Activated CD4-positive, CD25-positive, alpha-beta regulatory T cell treated with anti-CD3 and anti-CD28 coated beads, Interleukin-2, amount 50 U/mL, for 16 hours (primary cell): Measurements from ENCODE around the gene ATG13.

Experiments used
- DNase-seq: peaks from one replicate; pipeline ENCODE4 v3.0.0-alpha.2; 2020; ENCODE audit warnings: low read depth, low spot score

Gene ATG13

DNA sequence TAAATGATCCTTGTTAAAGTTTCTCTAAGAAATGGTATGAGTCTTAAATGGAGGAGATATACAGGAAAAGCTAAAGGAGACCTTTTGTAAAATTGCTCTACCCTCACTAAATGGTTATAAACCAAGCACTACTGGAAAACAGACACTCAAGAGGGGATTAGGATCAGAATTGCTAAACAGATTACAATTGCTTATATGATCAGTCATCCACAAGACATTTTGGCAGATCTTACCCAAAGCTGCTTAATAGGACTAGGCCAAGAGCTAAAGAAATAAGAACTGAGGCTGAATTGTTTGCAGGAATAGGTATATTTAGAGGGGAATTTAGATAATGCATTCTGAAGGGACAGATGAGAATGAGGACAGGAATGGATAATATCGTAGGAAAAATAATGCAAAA, 9.8 kb upstream of the ATG13 start:
- no peak for DNase-seq

DNA sequence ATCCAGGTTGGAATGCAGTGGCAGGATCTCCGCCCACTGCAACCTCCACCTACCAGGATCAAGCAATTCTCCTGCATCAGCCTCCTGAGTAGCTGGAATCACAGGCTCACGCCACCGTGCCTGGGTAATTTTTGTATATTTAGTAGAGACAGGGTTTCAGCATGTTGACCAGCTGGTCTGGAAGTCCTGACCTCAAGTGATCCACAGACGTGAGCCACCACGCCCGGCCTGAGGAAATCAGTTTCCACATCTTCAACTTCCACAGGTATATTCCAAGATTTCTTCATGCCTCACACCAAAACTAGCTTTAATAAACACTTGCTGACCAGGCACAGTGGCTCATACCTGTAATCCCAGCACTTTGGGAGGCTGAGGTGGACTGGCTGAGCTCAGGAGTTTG, 8.0 kb upstream of the ATG13 start:
- DNase-seq = no peak

DNA sequence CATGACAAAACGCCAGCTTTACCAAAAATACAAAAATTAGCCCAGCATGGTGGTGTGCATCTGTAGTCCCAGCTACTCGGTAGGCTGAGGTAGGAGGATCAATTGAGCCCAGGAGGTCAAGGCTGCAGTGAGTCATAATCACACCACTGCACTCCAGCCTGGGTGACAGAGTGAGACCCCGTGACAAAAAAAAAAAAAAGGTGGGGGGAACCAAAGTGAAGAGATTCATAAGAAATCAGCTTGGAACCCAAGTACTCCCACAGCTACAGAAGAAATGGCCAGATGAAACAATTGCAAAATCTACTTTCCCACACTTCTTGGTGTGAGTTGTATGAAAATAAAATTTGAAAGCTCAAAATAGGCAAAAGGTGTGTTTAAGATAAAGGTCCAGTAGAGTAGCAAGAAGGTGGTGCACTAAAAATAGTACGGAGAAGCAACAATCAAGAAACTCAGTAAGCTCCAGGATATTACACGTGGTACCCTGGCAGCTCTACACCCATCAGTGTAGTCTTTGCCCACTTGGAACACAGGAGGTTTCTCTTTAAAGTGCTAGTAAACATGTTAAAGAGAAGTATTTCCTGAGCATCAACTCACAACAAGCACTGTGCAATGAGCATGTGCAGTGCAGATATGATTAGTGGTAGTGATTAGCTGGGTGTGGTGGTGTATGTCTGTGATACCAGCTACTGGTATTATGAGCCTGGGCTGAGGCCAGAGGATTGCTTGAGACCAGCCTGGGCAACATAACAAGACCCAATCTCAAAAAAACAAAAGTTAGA, 5.6 kb upstream of the ATG13 start:
- no peak for DNase-seq

DNA sequence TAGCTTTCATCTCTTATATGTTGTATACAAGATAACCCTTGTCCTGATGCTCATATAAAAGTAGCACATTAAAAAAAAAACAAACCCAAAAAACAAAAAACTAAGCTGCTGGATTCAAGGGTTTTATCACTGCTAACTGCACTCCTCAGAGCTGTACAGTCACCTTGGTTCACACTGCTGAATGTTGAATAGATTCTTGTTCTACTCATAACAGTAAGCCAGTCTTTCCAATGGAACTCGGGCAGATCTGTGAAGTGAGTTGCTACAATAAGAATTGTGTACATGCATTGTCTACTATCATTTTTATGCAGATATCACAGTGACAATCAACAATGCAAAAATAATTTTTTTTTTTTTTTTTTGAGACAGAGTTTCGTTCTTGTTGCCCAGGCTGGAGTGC, 5.0 kb upstream of the ATG13 start:
- no peak for DNase-seq

DNA sequence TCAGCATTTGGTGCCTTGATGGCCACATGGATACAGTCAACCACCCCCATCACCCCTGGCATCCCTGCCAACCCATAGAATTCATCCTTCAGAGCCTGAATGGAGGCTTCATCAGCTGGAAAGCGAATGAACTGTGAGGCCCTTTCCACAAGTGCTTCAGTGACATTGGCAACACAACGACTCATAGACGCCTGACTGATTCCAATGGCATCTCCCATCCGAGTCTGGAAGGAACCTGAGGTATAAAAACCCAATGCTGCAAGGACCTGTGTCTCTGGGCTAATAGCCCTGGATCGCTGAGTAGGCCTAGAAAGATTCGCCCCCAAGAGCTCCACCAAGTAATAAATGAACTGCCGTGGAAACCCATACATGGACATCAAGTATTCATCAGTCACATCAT, 1.6 kb upstream of the ATG13 start:
- DNase-seq = no peak

DNA sequence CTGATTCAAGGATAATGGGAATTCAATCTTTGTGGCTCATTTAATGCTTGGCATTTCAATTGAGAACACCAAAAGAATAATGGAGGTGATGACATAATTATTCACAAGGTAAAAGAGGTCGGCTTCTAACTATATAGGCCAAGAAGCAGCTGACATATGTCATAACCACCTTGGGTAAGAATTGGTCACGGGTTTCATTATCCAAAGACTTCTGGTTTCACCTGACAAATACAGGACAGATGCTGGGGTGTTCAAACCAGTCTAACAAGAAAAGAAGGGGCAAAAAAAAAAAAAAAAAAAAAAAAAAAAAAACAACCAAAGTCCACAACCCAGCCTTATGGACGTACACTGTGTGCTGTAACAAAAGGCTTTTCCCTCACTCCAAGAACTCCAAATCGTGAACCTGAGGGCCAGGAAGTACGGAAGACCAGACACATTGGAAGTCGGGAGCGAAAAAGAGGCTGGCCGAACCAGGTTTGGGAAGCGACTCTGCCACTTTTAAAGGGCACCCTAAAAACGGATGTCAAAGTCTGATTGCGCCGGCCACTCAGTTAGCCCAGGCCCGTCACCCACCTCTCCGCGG, 711 bp upstream of the ATG13 start:
- DNase-seq = no peak

DNA sequence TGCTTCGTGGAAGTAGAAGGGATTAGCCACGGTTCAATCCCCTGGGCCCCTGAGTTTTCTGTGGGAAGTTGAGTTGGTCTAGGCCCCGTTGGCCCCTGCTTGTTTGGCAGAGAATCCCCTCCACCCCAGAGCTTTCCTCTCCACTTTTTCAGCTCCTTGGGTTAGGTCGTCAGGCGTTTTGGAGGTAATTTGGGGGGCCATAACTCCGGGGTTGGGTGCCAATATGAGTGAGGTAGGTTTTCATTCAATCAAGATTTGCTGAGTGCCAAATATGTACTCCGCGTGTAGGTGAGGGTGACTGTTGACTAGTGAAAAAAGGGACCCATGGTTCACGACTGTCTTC, 590 bp downstream of the ATG13 start:
- DNase-seq = no peak

DNA sequence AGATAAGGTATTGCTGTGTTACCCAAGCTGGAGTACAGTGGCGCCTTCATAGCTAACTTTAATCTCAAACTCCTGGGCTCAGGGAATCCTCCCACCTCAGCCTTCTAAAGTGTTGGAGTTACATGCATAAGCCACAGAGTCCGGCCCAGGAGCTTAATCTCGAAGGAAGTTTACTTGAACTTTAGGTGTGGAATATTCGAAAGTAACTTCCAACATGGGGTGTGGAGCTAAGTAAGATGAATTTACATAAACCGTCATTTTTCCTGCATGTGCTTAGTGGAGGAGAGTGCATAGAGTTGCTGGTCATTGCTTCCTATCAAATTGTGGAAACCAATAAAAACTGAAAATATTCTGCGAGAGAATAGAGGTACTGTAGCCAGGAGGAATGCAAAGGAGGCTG, 1.5 kb downstream of the ATG13 start:
- no peak for DNase-seq

DNA sequence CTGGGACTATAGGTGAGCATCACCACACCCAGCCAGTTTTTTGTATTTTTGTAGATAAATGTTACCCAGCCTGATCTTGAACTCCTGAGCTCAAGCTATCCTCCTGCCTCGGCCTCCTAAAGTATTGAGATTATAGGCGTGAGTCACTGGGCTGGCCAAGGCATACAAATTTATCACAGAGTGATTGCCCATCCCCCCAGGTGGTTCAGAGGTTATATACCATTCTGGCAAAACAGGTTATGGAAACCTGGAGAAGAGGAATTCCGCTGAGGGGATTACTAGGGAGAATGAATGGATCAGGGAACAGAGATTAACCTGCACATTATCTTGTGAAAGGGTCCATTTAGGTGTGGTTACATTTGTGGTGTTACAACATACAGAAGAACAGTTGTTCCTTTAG, 8.1 kb downstream of the ATG13 start:
- DNase-seq = no peak

DNA sequence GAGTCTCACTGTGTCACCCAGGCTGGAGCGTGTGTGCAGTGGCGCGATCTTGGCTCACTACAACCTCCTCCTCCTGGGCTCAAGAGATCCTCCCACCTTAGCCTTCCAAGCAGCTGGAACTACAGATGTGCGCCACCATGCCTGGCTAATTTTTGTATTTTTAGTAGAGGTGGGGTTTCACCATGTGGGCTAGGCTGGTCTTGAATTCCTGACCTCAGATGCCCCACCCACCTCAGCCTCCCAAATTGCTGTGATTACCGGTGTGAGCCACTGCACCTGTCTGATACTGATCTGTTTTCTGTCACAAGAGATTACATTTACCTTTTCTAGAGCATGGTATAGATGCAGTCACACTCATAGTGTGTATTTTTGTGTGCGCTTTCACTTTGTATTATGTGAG, 11.6 kb downstream of the ATG13 start:
- no peak for DNase-seq

DNA sequence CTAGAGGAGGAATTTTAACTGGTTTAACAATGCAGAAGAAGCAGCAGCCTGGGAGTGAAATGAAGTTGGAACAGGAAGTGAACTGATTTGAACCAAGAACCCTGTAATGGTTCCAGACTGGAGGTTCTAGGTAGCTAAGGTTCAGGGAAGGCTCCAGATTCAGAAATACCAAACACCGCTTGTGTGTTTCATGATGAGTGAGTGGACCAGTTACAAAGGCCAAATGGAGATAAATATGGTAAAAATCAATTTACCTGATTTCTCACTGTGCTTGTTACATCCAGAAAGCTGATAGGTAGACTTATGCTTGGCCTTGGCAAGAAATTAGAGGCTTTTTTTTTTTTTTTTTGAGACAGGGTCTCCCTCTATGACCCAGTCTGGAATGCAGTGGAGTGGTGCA, 12.9 kb downstream of the ATG13 start:
- no peak for DNase-seq

DNA sequence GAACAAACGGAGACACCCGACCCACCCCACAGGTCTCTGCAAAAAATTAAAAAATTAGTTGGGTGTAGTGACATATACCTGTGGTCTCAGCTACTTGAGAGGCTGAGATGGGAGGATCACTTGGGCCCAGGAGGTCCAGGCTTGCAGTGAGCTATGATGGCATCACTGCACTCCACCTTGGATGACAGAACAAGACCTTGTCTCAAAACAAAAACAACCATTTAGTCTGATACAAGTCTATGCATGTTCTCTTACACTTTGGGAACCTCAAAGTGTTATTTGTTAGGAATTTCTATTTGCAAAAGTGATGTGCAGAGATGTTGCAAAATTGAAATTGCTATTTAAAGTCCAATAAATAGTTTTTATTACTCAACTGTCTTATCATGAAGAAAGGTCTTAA, 14.3 kb downstream of the ATG13 start:
- DNase-seq = no peak

DNA sequence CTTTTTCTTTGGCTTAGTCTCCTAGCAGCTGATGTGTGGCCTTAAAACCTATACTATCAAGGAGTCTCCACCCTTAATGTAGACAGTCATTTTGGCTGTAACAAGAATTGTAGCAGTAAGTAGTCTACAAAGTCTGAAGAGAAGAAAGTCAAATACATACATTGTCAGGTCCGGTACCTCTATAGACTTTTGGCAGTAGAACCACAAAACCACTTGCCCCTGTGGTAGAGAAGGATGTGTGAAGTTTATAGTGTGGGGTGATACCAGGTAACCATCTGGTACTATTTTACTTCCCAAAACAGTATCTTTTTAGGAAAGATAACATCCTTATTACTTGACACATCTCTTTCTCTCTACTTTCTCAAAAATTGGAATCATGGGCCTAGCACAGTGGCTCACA, 15.1 kb downstream of the ATG13 start:
- no peak for DNase-seq

DNA sequence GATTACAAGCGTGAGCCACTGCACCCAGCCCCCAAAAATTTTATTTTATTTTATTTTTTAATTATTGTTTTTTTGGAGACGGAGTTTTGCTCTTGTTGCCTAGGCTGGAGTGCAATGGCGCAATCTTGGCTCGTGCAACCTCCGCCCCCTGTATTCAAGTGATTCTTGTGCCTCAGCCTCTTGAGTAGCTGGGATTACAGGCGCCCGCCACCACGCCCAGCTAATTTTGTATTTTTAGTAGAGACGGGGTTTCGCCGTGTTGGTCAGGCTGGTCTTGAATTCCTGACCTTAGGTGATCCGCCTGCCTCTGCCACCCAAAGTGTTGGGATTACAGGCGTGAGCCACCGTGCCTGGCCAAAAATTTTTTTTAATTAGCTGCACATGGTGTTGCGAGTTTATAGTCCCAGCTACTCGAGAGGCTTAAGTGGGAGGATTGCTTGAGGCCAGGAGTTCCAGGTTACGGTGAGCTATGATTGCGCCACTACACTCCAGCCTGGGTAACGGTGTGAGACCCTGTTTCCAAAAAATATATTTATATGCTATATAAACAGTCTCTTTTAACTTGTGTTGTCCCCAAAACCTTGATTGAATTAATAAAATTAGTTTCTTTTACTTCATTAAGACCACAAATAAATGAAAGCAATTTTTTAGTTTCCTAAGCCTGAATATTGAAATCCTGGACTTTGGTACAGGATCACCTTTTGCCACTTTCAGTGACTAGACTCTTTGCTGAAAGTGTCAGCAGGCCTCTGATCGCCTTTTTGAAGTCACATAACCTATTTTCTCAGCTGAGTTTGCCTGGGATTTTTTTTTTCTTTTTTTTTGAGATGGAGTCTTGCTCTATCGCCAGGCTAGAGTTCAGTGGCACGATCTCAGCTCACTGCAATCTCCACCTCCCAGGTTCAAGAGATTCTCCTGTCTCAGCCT, 16.2 kb downstream of the ATG13 start:
- DNase-seq = no peak

DNA sequence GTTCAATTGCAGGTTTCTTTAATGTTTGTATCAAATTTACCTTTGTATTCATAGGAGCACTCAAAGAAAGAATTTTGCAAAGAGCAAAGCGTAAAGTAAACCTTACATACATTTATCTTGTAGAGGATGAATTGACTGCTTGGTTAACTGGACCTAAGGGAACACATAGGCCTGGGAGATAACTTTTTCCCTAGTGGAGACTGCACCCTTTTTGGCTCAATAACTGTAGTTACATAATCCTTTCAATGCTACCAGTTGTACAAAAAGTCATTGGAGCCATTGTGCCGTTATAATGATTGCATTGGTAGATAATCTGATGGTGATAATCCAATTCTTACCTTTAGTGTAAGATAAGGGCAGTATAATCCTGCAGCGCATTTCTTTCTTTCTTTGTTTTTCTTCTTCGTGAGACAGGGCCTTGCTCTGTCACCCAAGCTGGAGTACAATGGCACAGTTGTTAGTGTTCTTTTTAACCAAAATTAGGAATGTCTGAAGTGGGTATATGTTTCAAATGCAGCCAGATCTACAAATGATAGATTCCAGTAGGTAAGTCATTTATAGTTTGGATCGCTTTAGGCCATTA, 18.3 kb downstream of the ATG13 start:
- no peak for DNase-seq

DNA sequence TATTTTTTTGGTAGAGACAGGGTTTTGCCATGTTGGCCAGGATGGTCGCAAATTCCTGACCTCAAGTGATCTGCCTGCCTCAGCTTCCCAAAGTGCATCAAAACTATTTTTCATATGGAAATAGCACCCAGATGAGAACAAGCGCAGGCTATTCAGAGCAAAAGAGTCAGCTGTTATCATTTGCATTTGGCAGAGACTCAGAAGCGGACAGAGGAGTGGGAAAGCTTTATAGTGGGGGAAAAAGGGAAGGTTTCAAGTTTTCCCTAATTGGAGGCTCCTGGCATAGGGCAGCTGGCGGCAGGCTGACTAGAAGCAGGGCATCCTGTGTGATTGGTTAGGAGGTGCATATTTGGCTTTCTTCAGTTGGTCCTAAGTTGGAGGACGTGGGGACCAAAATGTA, 20.2 kb downstream of the ATG13 start:
- no peak for DNase-seq

DNA sequence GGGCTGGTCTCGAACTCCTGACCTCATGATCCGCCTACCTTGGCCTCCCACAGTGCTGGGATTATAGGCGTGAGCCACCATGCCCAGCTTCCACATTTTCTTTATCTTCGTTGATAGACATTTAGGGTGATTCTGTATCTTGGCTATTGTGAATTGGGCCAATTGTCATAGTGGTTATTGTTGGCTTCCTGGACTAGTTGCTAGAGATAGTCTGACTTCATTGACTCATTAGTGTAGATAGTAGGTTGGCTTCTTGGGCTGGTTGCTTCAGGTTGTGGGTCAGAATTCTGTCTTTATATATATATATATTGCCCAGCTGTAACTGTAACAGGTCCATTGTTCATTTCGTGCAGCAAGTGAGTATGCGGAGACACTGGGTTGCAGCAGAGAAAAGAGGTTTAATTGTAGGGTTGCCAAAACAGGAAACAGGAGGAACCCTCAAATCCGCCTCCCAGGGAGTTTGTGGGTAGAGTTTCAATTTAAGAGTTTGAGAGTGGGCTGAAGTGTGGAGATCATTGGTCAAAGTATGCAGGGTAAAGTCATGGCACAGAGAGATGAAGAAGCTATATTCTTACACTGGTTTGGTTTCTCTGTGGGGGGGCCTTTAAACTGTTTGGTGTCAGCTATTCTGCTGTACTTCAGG, 22.0 kb downstream of the ATG13 start:
- no peak for DNase-seq

DNA sequence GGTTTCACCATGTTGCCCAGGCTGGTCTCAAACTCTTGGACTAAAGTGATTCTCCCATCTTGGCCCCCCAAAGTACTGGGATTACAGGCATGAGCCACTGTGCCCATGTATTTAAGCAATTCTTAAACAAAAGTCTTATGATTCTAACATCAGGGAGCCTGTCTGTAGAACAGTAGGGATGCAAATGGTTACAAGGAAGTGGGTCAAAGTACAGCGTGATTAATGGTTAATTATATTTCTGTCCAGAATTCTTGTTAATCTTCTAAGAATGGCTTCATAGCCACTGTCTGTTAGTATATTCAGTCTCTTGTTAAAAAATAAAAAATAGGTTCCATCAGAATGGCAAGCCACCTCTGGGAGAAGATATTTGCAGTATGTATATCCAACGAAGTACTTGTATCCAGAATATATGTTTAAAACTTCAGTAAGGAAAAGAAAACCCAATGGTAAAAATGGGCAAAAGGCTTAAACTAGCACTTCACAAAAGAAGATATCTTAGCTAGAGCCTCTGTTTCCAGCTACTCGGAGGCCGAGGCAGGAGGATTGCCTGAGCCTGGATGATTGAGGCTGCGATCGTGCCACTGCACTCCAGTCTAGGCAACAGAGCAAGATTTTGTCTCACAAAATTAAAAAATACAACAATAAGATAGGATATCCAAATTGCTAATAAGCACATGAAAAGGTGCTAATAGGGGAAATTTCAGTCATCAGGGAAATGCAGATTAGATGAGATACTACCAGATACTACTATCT, 22.9 kb downstream of the ATG13 start:
- no peak for DNase-seq

DNA sequence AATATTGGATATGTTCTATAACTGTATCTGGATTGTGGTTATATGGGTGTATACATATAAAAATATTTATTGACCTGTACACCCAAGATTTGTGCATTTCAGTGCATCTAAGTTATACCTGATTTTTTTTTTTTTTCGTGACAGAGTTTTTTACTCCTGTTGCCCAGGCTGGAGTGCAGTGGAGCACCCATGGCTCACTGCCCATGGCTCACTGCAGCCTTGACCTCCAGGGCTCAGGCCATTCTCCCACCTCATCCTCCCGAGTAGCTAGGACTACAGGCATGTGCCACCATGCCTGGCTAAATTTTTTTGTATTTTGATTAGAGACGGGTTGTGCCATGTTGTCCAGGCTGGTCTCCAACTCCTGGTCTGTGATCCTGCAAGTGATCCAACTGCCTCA, 24.3 kb downstream of the ATG13 start:
- DNase-seq = no peak

DNA sequence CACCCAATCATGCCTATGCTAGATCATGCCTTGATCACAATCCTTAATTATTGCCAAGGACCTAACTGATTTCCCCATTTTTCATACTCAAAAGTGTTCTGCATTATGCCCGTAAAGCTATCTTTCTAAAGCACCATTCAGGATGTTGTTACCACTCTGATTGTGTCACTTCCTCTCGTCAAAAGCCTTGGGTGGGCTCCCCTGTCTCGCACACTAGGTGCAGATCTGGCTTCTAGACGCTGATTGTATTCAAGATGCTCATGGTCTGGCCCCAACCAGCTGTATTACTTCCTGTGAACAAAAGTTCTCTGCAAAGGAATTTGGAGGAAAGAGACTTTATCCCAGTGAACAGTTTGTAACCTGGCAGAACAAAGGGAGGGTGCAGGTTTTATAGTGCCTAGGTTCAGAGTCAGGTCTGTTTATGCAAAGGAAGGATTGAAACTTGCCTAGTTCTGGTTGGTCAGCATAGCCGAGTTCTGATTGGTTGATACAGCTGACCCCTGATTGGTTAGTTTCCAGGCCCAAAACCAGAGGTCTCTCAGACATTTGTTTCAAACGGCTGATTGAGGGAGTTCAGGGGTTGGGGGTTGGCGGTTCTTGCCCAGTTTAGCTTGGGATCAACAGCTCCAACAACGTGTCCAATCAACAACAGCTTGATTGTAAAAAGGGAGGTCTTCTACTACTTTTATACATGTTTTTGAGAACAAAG, 25.4 kb downstream of the ATG13 start:
- DNase-seq = no peak

DNA sequence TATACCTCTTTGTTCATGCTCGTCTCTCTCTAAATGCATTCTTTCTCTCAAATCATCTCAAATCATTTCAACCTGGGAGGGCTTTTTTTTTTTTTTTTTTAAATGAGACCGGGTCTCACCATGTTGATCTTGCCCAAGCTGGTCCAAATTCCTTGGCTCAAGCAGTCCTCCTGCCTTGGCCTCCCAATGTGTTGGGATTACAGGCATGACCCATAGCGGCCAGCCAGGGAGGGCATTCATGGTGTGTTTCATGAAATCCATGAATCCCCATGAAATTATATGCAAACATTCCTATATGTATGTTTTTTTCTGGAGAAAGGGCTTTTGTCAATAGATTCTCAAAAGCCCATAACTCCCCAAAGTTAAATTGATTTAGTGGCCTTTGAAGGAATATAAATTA, 26.2 kb downstream of the ATG13 start:
- DNase-seq = no peak
